ENCODE results near the gene MTRF1L.

Gene MTRF1L

GRCh38 chr6:153024709-153025017 is 22.2 kb upstream of the MTRF1L start:
- no peak overlapping the region for H3K27ac ChIP-seq
- TF ChIP-seq, protein P1, sequence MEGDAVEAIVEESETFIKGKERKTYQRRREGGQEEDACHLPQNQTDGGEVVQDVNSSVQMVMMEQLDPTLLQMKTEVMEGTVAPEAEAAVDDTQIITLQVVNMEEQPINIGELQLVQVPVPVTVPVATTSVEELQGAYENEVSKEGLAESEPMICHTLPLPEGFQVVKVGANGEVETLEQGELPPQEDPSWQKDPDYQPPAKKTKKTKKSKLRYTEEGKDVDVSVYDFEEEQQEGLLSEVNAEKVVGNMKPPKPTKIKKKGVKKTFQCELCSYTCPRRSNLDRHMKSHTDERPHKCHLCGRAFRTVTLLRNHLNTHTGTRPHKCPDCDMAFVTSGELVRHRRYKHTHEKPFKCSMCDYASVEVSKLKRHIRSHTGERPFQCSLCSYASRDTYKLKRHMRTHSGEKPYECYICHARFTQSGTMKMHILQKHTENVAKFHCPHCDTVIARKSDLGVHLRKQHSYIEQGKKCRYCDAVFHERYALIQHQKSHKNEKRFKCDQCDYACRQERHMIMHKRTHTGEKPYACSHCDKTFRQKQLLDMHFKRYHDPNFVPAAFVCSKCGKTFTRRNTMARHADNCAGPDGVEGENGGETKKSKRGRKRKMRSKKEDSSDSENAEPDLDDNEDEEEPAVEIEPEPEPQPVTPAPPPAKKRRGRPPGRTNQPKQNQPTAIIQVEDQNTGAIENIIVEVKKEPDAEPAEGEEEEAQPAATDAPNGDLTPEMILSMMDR (conservative IDR thresholded peaks at IDR 0.05), result peak; percentile 57

DNA sequence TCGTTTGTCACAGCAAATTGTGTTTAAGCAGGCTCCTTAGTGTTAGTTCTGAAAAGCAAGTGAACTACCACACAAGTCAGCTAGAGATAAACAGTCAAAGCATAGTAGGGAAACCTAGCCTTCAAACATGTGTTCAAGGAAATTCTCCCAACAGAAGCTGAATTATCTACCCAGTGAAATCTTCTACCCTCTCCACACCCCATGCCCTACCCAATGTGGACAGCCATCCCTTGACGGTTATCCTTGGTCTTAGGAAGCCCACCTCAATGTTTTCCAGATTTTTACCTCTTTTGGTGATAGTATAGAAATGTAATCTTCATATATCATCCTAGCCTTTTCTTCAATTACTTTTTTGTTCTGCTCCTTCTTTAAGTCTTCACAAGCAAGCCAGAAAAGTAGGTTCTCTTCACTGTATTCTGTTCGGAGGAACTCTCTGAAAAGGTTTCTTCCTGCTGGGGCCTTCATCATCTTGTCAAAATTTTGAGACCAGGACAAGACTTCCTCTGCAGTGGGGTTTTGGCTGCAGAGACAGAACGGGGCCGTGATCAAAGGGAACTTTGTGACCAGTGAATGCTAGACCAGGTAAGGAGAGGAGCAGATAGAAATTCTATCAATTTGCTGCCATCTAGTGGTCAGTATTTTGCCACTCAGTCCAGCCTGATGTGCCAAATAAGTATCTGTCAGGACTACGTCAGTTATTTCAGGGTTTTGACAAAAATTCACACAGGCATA is 21.6 kb upstream of the MTRF1L start:
- TF ChIP-seq, protein P1 (conservative IDR thresholded peaks at IDR 0.05), result peak; percentile 87
- no peak overlapping the region for H3K27ac ChIP-seq

GRCh38 chr6:153018355-153018754 is 15.8 kb upstream of the MTRF1L start:
- TF ChIP-seq, protein P1 (conservative IDR thresholded peaks at IDR 0.05), result no peak
- no peak overlapping the region for H3K27ac ChIP-seq

DNA sequence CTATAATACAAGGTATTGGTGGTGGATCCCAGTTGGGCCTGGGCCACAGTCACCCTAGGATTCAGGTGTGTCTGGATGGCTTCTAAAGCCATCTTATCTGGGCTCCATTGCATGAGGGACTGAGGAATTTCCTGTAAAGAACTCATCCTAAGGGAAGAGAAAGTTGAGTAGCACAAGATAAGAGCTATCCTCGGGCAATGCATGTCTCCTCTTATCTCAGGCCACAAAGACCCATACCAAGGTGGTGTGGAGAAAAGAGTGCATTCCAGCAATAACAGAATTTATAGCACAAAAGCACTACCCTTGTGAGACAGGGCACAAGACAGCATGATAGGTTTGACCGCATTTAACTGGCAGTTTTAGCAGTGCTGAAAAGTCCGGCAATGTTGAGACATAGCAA is 14.3 kb upstream of the MTRF1L start:
- TF ChIP-seq, protein P1 (conservative IDR thresholded peaks at IDR 0.05), result no peak

DNA sequence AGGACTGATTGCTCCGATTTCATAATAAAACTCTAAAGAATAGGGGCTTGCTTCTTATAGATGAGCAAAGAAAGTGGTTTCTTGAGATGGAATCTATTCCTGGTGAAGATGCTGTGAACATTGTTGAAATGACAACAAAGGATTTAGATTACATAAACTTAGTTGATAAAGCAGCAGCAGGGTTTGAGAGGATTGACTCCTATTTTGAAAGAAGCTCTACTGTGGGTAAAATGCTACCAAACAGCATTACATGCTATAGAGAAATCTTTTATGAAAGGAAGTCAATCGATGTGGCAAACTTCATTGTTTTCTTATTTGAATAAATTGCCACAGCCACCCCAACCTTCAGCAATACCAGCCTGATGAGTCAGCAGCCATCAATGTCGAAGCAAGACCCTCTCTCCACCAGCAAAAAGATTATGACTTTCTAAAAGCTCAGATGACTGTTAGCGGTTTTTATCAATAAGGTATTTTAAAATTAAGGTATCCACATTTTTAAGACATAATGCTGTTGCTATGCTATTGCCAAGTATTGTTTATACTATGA is 12.7 kb upstream of the MTRF1L start:
- TF ChIP-seq, protein P1 (conservative IDR thresholded peaks at IDR 0.05), result no peak
- no peak overlapping the region for H3K27ac ChIP-seq

More for the DNA sequence above, 14.3 kb upstream of the MTRF1L start:
- H3K27ac ChIP-seq, result no peak overlapping the region

GRCh38 chr6:153013438-153013837 is 10.9 kb upstream of the MTRF1L start:
- H3K27ac ChIP-seq, result no peak overlapping the region
- TF ChIP-seq, protein P1 (conservative IDR thresholded peaks at IDR 0.05), result no peak

GRCh38 chr6:153012856-153013255 is 10.3 kb upstream of the MTRF1L start:
- TF ChIP-seq, protein P1 (conservative IDR thresholded peaks at IDR 0.05), result no peak
- H3K27ac ChIP-seq, result no peak overlapping the region

All from VCaP (cell line).